GM19023 (cell line): ENCODE measurements around the gene IL12A.

Experiments
- ATAC-seq: cut with Tn5 transposase; IDR thresholded peaks from one replicate; pipeline ENCODE4 v1.9.1; 2021; ENCODE audit warnings: mild to moderate bottlenecking, moderate library complexity; ENCODE audit not compliant: unreplicated experiment

IL12A gene

GRCh38 chr3:160023476-160023875 lies 34.8 kb downstream of the IL12A start:
- ATAC-seq, result no peak

- peak; percentile 86 for ATAC-seq
These were observed 39.0 kb downstream of the IL12A start for GRCh38 chr3:160027541-160028195.

- ATAC-seq, result no peak
These were observed 47.1 kb downstream of the IL12A start for GRCh38 chr3:160035757-160036156.

GRCh38 chr3:160038862-160039562 lies 50.4 kb downstream of the IL12A start:
- ATAC-seq, result peak; percentile 51

- no peak for ATAC-seq
These were observed 51.5 kb downstream of the IL12A start for GRCh38 chr3:160040181-160040580.

GRCh38 chr3:160041465-160041864 lies 52.8 kb downstream of the IL12A start:
- no peak for ATAC-seq

GRCh38 chr3:160044121-160044520 lies 55.5 kb downstream of the IL12A start:
- no peak for ATAC-seq
